ENCODE results near the gene RAD23B.
"Not testable (repeated sequence)": the region's sequence is repeated elsewhere in the genome, so short reads cannot be mapped to it uniquely, and the experiment has no call there.

RAD23B gene

GRCh38 chr9:107282759-107283622 lies at the start of gene RAD23B:
Gene RAD23B (plus strand): TSS chr9:107283279. CDS start chr9:107283630, 351 bp downstream.
- DNase-seq, result peak; percentile 82

GRCh38 chr9:107235765-107236442 lies 47.2 kb upstream of the RAD23B start:
- no peak for DNase-seq

DNA sequence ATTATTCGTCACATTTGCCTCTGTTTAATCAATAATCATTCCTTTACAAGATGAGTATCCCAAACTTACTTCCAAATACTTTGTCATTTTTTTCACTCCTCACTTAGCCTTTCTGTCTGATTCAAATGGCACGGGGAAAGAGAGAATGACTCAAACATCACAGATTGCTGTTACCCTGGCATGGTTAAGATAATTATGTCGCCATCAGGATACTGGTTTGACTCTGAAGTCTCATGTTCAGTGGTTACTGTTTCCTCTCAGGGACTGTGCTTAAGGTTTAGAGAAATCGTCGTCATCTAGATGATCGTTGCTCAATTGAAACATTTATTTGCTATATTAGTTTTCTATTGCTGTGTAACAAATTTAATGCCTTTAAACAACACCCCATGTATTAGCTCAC lies 45.2 kb upstream of the RAD23B start:
- no peak for DNase-seq

- DNase-seq, result no peak
Measured at GRCh38 chr9:107239474-107239873, 43.6 kb upstream of the RAD23B start.

DNA sequence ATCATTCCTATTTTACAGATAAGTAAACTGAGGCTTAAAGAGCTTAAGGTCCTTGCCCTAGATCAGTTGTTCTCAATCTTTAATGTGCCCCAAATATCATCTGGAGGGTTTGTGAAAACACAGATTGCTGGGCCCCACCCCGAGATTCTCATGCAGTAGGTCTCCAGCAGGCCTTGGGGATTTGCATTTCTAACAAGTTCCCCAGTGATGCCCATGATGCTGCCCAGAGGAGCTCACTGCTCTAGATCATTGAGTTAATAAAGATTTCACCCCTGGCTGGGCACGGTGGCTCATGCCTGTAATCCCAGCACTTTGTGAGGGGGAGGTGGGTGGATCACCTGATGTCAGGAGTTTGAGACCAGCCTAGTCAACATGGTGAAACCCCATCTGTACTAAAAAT lies 42.8 kb upstream of the RAD23B start:
- DNase-seq, result no peak

- no peak for DNase-seq
Measured at GRCh38 chr9:107242073-107243030, 40.7 kb upstream of the RAD23B start.

- no peak for DNase-seq
Measured at GRCh38 chr9:107243742-107244141, 39.3 kb upstream of the RAD23B start.

DNA sequence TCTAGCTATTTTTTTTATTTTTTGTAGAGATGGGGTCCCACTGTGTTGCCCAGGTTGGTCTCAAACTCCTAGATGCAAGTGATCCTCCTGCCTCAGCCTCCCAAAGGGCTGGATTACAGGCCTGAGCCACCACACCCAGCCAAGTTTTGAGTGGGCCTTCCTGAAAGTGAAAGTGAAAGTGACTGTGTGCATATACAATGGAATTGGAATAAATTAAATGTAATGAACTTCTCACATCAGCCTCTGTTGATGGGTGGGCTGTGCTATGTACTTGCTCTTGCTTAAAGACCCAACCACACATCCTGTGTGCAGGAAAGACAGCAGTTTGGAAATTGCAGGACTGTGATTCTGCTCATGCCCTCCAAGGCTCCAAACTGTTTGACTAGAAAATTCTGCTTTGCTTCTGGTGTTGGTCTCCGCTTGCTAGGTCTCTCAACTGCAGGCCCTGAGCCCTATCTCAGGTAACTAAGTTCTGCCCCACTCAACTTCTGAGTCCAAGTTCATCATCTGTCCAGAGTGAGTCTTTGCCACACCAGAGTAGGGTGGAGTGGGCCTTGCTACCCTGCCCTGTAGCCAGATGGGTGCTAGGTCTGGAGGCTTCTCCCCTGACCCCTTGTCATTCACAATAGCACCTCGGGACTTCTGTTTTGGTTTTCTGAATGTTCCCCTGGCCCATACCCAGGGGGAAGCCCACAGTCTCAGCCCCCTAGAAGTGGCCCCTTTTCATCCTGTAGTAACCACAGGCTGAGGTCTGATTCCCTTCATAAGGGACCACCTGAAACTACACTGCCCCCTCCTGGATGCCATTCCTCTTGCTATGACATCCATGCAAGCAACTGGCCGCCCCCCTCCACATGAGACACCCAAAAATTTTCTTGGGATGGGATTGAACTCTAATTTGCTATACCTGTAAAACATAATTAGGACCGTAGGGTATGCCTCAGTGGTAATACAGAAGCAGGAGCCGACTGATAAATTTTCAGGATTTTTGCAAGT lies 36.5 kb upstream of the RAD23B start:
- no peak for DNase-seq

DNA sequence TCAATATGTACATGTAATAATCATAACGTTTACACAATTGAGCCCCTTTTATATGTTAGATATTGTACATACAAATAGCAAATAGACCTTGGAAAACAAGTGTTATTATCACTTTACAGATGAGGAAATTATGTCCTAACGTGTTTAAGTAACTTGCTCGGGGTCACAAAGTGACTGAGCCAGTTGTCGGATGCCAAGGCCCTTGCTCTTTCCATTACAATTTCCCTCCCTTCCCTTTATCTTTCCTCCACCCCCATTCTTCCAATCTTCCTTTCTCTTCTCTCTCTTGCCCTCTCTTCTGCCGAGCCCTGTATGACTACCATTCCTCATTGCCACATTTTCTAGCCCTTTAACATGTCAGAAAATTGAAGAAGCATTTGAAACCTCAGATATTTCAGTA lies 34.4 kb upstream of the RAD23B start:
- no peak for DNase-seq

GRCh38 chr9:107249131-107249533 lies 33.9 kb upstream of the RAD23B start:
- no peak for DNase-seq

GRCh38 chr9:107249665-107250285 lies 33.3 kb upstream of the RAD23B start:
- DNase-seq, result no peak

DNA sequence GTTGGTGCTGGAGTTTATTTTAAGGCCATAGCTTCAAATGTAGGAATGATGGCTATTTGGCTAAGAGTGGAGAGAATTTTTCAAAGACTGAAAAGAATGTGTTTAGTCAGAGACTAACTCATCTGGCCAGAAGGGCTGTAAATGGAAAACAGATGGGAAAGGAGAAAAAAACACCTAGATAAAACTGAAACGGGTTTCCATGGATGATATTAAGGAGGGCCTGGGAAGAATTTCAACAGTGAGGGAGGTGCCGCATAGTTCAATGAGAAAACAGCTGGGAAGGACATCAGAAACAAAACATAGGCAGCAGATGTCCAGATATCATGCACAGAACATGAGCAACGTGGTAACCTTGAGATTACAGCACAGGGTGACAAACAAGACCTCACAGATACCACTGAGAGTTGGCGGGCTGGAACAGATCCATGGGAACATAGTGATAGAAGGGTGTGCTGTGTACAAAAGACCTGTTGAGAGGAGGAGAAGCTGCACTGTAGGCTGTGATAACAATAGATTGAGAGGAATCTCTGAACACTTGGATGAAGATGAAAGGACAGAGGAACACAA lies 31.2 kb upstream of the RAD23B start:
- DNase-seq, result no peak

- DNase-seq, result no peak
Measured at GRCh38 chr9:107258919-107259318, 24.2 kb upstream of the RAD23B start.

GRCh38 chr9:107259751-107260313 lies 23.2 kb upstream of the RAD23B start:
- not testable (repeated sequence) for DNase-seq

- DNase-seq, result no peak
Measured at GRCh38 chr9:107260437-107261081, 22.5 kb upstream of the RAD23B start.

DNA sequence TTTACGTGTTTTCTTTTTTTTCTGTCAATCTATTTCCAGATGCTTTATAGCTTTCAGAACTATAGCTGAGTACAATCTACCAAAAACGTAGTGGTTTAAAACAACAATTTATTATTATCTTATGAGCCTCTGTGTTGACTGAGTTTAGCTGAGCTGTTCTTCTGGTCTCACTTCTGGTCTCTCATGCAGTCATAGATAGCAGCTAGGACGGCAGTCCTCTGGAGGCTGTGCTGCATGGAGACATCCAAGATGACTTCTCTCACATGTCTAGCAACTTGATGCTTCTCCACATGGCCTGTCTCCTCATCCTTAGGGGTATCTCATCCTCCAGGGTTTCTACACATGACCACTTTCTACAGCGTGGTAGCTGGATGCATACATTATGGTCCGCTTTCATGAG lies 22.0 kb upstream of the RAD23B start:
- no peak for DNase-seq

- DNase-seq, result no peak
Measured at GRCh38 chr9:107263289-107263688, 19.8 kb upstream of the RAD23B start.

GRCh38 chr9:107266624-107267368 lies 16.3 kb upstream of the RAD23B start:
- no peak for DNase-seq

- no peak for DNase-seq
Measured at GRCh38 chr9:107268560-107268959, 14.5 kb upstream of the RAD23B start.

Data from DMS79 (cell line).